HG03095 (cell line): ENCODE data around the gene ZMYND8.
"Not testable (repeated sequence)": the region's sequence is repeated elsewhere in the genome, so short reads cannot be mapped to it uniquely, and the experiment has no call there.

ENCODE experiments used
- ATAC-seq: cut with Tn5 transposase; IDR thresholded peaks from one replicate; pipeline ENCODE4 v1.9.1; 2021; ENCODE audit warnings: moderate library complexity; ENCODE audit not compliant: unreplicated experiment

ZMYND8 gene

GRCh38 chr20:47314647-47315338 is 41.7 kb downstream of the ZMYND8 start:
- no peak for ATAC-seq

GRCh38 chr20:47311967-47312681 is 44.4 kb downstream of the ZMYND8 start:
- no peak for ATAC-seq

GRCh38 chr20:47311211-47311610 is 45.3 kb downstream of the ZMYND8 start:
- no peak for ATAC-seq

- ATAC-seq = no peak
Measured at GRCh38 chr20:47310729-47311128, 45.8 kb downstream of the ZMYND8 start.

- no peak for ATAC-seq
Measured at GRCh38 chr20:47309806-47310426, 46.6 kb downstream of the ZMYND8 start.

- no peak for ATAC-seq
Measured at GRCh38 chr20:47309394-47309793, 47.1 kb downstream of the ZMYND8 start.

GRCh38 chr20:47307569-47307968 is 48.9 kb downstream of the ZMYND8 start:
- not testable (repeated sequence) for ATAC-seq

GRCh38 chr20:47306755-47307370 is 49.6 kb downstream of the ZMYND8 start:
- no peak for ATAC-seq

GRCh38 chr20:47306095-47306494 is 50.4 kb downstream of the ZMYND8 start:
- no peak for ATAC-seq

- ATAC-seq = no peak
Measured at GRCh38 chr20:47305667-47306066, 50.8 kb downstream of the ZMYND8 start.

- ATAC-seq = no peak
Measured at GRCh38 chr20:47304287-47304686, 52.2 kb downstream of the ZMYND8 start.

- ATAC-seq = no peak
Measured at GRCh38 chr20:47303736-47304135, 52.8 kb downstream of the ZMYND8 start.

GRCh38 chr20:47300071-47300470 is 56.4 kb downstream of the ZMYND8 start:
- no peak for ATAC-seq

- ATAC-seq = no peak
Measured at GRCh38 chr20:47298624-47299023, 57.9 kb downstream of the ZMYND8 start.

- no peak for ATAC-seq
Measured at GRCh38 chr20:47297746-47298145, 58.8 kb downstream of the ZMYND8 start.

GRCh38 chr20:47296950-47297349 is 59.5 kb downstream of the ZMYND8 start:
- no peak for ATAC-seq

- ATAC-seq = no peak
Measured at GRCh38 chr20:47295921-47296426, 60.5 kb downstream of the ZMYND8 start.

- no peak for ATAC-seq
Measured at GRCh38 chr20:47295129-47295813, 61.2 kb downstream of the ZMYND8 start.

- ATAC-seq = no peak
Measured at GRCh38 chr20:47293631-47294030, 62.9 kb downstream of the ZMYND8 start.

GRCh38 chr20:47292581-47292980 is 63.9 kb downstream of the ZMYND8 start:
- no peak for ATAC-seq
